GM19240 (cell line): ENCODE data around the gene PLCG2.

ENCODE experiments used
- DNase-seq: peaks from one replicate; pipeline ENCODE4 v3.0.0; 2011; ENCODE audit warnings: low spot score; ENCODE audit not compliant: insufficient read length

The PLCG2 gene

DNA sequence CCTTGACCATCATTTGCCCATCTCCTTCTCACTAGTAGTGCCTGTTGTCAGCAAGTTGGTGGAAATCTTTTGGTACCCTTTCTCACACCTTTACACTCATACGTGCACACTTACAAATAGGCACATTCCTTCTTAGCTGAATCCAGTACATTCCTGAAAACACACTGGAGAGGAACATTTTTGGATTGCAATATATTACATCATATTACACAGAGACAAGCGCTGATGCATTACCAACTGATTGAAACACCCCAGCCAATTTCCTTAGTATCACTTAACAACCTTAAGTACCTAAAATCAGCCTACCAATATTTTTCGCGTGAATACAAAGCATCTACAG lies 64.1 kb downstream of the PLCG2 start:
- DNase-seq, result no peak

DNA sequence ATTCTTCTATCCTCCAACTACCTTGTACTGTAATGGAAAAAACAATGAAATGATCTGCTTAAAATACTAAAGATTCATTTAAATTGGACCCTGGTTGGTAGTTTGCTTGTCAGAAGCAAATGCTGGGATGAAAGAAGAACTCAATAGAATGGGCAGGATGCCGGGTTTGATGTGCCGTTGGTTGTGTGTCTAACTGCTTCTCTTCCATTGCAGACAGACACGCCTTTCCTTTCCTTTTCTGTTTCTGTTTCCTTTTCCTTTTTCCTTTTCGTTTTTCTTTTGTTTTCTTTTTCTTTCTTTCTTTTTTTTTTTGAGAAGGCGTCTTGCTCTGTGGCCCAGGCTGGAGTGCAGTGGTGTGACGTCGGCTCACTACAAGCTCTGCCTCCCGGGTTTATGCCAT lies 64.6 kb downstream of the PLCG2 start:
- DNase-seq, result no peak

- DNase-seq, result no peak
Measured at GRCh38 chr16:81846105-81846504, 67.0 kb downstream of the PLCG2 start.

DNA sequence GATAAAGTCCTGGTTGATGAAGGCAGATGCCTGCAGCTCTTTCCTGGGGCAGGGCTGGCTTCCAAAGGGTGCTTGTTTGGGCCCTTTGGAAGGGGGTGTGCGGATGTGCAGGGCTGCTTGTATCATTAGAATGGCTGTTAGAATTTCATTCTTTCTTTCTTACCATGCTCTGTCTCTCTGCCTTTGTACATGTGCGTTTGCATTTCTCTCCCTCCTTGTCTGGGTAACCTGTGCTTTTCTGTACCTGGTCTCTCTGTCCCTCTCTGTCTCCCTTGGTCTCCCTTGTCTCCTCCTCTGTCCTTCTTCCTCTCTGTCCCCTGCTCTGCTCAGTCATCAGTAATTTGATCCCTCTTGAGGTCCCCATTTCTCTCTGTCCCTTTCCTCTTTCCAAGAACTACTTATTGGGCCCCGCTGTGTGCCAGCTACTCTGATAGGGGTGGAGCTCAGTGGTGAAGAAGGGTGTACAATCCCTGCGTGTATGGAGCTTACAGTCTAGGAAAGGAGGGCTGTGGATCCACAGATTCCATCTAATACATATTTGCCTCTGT lies 69.3 kb downstream of the PLCG2 start:
- DNase-seq, result no peak

GRCh38 chr16:81850197-81850944 lies 71.3 kb downstream of the PLCG2 start:
- DNase-seq, result no peak

GRCh38 chr16:81852347-81852746 lies 73.3 kb downstream of the PLCG2 start:
- no peak for DNase-seq

DNA sequence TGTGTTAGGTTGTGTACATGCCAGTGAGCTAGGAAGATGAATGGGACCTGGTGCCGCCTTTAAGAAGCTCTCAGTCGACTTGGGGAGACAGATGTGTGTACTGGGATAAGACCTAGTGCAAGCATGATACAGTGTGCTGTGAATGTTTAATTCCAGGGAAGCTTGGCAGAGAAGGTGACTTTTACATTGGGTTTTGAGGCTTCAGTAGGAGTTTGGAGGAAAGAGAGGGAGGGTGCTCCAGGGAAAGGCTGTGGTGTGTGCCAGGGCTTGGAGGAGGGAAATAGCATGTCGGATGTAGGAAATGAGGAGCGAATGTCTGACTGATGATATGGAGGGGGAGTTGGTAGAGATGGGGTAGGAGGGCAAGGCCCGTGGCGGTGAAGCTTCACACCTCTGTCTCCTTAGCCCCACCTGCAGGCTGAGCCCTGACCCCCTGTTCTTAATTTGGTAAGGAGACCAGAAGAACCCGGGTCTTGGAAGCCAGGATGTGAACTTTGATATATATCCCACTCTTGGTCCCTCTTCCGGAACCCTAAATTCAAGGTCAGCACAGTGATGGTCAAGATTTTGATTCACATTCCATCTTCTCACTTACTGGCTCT lies 76.6 kb downstream of the PLCG2 start:
- no peak for DNase-seq

GRCh38 chr16:81860287-81861266 lies 81.5 kb downstream of the PLCG2 start:
- no peak for DNase-seq

GRCh38 chr16:81861503-81861902 lies 82.4 kb downstream of the PLCG2 start:
- no peak for DNase-seq

GRCh38 chr16:81861915-81862314 lies 82.8 kb downstream of the PLCG2 start:
- no peak for DNase-seq

DNA sequence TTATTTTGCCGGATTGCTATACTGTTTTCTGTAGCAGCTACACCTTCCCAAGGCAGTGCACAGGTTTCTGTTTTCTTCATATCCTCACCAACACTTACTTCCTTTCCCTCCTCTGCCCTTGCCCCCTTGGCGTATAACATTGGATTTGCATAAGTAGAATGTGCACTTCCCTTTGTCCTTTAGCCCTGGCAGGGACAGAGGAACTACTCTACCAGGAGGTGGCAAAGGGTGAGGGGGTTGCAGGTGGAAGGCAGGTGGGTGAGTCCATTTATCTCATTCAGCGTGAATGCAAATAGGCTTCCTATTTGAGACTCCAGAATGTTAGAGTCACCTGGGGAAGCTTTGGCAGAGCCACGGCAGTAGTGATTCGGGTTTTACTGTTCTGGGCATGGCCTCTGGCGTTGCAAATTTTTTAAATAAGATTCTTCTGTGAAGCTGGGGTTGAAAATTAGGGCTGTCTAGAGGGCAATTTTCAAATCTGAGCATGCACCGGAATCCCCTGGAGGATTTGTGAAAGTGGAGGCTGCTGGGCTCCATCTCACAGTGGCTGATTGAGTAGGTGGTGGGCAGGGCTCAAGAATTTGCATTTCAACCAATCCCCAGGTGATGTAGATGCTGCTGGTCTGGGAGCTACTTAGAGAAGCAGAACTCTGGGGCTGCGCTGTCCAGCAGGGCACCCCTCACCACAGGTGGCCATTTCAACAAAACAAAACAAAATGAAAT lies 84.7 kb downstream of the PLCG2 start:
- peak; percentile 51 for DNase-seq

- no peak for DNase-seq
Measured at GRCh38 chr16:81864646-81865382, 85.7 kb downstream of the PLCG2 start.

DNA sequence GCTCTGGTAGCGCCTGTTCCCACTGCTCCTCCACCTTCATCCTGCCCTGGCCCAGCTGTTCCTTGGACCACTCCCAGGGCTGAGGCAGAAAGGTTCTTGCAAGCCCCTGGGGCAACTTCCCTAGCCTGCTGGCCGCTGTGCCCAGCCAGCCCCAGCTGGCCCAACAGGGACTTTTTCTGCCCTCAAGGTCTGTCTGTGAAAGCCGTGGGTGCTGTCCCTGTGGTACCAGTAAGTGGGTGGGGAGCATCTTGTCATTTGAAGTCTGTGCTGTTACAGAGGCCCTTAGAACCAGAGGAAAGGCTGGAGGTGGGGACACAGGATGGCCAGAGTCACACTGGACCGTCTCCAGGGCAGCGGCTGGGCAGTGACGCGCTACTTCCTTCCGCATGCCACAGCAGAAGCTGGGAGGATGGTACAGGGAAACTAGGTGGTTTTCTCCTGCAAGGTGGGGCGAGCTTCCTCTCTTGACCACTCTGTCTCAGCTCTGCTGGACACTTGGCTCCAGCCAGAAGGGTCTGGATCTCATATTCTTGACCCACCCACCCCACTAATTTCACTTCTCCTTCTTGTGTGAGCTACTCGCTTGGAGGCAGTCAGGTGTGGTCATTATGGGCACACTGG lies 87.8 kb downstream of the PLCG2 start:
- DNase-seq, result no peak

GRCh38 chr16:81868057-81868748 lies 89.1 kb downstream of the PLCG2 start:
- DNase-seq, result no peak

DNA sequence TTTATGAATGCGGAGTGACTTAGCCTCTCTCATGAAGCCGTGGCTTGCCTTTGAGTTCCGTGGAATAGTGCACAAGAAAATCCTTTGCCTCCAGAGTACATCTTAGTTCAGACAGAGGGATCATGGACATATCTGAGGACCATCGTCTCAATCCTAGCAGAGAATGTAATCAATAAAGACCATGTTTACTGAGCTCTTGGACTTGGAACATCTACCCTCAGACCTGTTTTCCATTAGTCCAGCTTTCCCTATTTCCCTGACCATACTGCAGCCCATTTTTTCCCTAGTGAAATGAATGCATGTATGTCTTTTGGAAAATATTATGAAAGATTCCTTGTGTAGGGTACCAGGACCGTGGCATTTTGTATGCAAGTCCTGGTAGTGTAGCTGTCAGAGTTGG lies 90.2 kb downstream of the PLCG2 start:
- DNase-seq, result no peak

GRCh38 chr16:81873206-81873605 lies 94.1 kb downstream of the PLCG2 start:
- DNase-seq, result no peak

- peak; percentile 59 for DNase-seq
Measured at GRCh38 chr16:81873843-81874752, 95.0 kb downstream of the PLCG2 start.

DNA sequence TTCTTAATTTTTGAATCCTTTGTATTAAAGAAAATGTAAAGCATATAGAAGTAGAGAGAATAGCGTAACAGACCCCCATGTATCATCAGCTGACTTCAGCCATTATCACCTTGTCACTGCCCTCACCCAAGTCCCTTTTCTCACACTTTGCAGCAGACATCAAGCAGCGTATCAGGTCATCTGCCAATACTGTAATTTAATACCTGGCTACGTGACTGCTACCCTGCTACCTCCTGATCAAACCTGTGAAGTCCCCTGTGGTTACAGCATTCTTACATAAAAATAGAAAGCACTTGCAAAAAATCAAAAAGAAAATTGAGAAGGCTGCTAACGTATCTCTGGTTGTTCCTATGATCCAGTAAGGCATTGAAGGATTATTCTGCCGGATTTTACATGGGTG lies 96.4 kb downstream of the PLCG2 start:
- no peak for DNase-seq
